CD14-positive monocyte (primary cell): ENCODE results near the gene LRPAP1. TPM values are rescaled to one million over a fixed set of nuclear protein-coding genes. Genes with fewer than 3 reads are reported as not detected.

Experiments
- DNase-seq, 3 donors: peaks; one replicate each; pipeline ENCODE4 v3.0.0-alpha.2; 2011 to 2022
- H2AFZ ChIP-seq: 2 replicates; pipeline ENCODE4 v1.6.0; 2012; ENCODE audit warnings: mild to moderate bottlenecking, low read depth, low read length, inconsistent platforms; ENCODE audit not compliant: insufficient read depth, poor library complexity, severe bottlenecking
- H3K27ac ChIP-seq, 2 donors: 1 replicate in 1 of 2; 2 replicates in 1 of 2; pipeline ENCODE4 v1.5.1; 2012 to 2013; ENCODE audit warnings: low read length in 2 of 2, control low read depth in 1 of 2, inconsistent platforms in 1 of 2, low read depth in 1 of 2, mild to moderate bottlenecking in 1 of 2
- H3K27me3 ChIP-seq, 2 donors: one replicate each; pipeline versions ENCODE4 v1.6.0 to v1.6.1; 2011 to 2013; ENCODE audit warnings: low read length in 2 of 2; ENCODE audit not compliant: control insufficient read depth in 2 of 2, insufficient read depth in 2 of 2
- H3K36me3 ChIP-seq, 2 donors: replicated peaks in 1 of 2; 1 replicate in 1 of 2; 2 replicates in 1 of 2; pipeline versions ENCODE4 v1.5.1 to v1.6.1; 2012 to 2013; ENCODE audit warnings: low read length in 2 of 2, control low read depth in 1 of 2, inconsistent platforms in 1 of 2, mild to moderate bottlenecking in 1 of 2; ENCODE audit not compliant: insufficient read depth in 2 of 2, control insufficient read depth in 1 of 2
- H3K4me1 ChIP-seq, 2 donors: 1 replicate in 1 of 2; 2 replicates in 1 of 2; pipeline versions ENCODE4 v1.5.1 to v1.6.1; 2012 to 2013; ENCODE audit warnings: low read length in 2 of 2, control low read depth in 1 of 2, inconsistent platforms in 1 of 2, mild to moderate bottlenecking in 1 of 2, moderate library complexity in 1 of 2; ENCODE audit not compliant: insufficient read depth in 2 of 2, control insufficient read depth in 1 of 2
- H3K4me2 ChIP-seq: replicated peaks from 2 replicates; pipeline ENCODE3; 2012; ENCODE audit warnings: low read length, moderate library complexity, mild to moderate bottlenecking; ENCODE audit not compliant: poor library complexity, severe bottlenecking; ENCODE audit errors: extremely low read depth
- H3K4me3 ChIP-seq, 3 experiments: fragments of 200-600 bp in 1 of 3; sonication (generic) in 1 of 3; replicated peaks in 1 of 3; 1 replicate in 2 of 3; 2 replicates in 1 of 3; pipeline ENCODE4 v1.5.1; 2011 to 2013; ENCODE audit warnings: low read length in 3 of 3, mild to moderate bottlenecking in 3 of 3, control low read depth in 2 of 3, low read depth in 2 of 3, inconsistent platforms in 1 of 3, moderate library complexity in 1 of 3
- H3K79me2 ChIP-seq: 2 replicates; pipeline ENCODE4 v1.6.0; 2012; ENCODE audit warnings: mild to moderate bottlenecking, control low read depth, inconsistent platforms, low read length, moderate library complexity; ENCODE audit not compliant: insufficient read depth
- H3K9ac ChIP-seq: 2 replicates; pipeline ENCODE4 v1.6.0; 2017; ENCODE audit warnings: low read length, mild to moderate bottlenecking; ENCODE audit not compliant: insufficient read depth, poor library complexity, severe bottlenecking
- H3K9me3 ChIP-seq, 2 donors: replicated peaks in 1 of 2; 1 replicate in 1 of 2; 2 replicates in 1 of 2; pipeline versions ENCODE4 v1.5.1 to v1.6.1; 2012 to 2013; ENCODE audit warnings: low read length in 2 of 2, control low read depth in 1 of 2; ENCODE audit not compliant: control insufficient read depth in 1 of 2, insufficient read depth in 1 of 2
- H4K20me1 ChIP-seq: 2 replicates; pipeline ENCODE4 v1.6.0; 2012; ENCODE audit warnings: mild to moderate bottlenecking, low read length, control low read depth, moderate library complexity; ENCODE audit not compliant: insufficient read depth
- H3K27ac Mint-ChIP-seq, 7 donors: one replicate each; pipeline ENCODE4 v1.8.0; 2020; ENCODE audit warnings: mild to moderate bottlenecking in 7 of 7, mixed read lengths in 7 of 7, moderate library complexity in 6 of 7, inconsistent platforms in 2 of 7
- H3K27me3 Mint-ChIP-seq, 3 donors: one replicate each; pipeline ENCODE4 v1.8.0; 2021 to 2022; ENCODE audit warnings: low read depth in 3 of 3, mild to moderate bottlenecking in 3 of 3, mixed read lengths in 3 of 3, moderate library complexity in 3 of 3, inconsistent platforms in 1 of 3
- H3K36me3 Mint-ChIP-seq, 2 donors: one replicate each; pipeline ENCODE4 v1.8.0; 2020; ENCODE audit warnings: mixed read lengths in 2 of 2, inconsistent platforms in 1 of 2, mild to moderate bottlenecking in 1 of 2
- H3K4me1 Mint-ChIP-seq: one replicate; pipeline ENCODE4 v1.8.0; 2020; ENCODE audit warnings: mild to moderate bottlenecking, mixed read lengths
- H3K4me3 Mint-ChIP-seq, 2 donors: one replicate each; pipeline ENCODE4 v1.8.0; 2020; ENCODE audit warnings: mild to moderate bottlenecking in 2 of 2, mixed read lengths in 2 of 2, moderate library complexity in 1 of 2
- H3K9me3 Mint-ChIP-seq, 7 donors: one replicate each; pipeline ENCODE4 v1.8.0; 2020 to 2022; ENCODE audit warnings: mixed read lengths in 7 of 7, mild to moderate bottlenecking in 6 of 7, moderate library complexity in 6 of 7, inconsistent platforms in 2 of 7
- CTCF ChIP-seq: fragments of 200-600 bp; IDR thresholded peaks from one replicate; pipeline ENCODE4 v1.8.0; 2022; ENCODE audit warnings: antibody characterized with exemption, mild to moderate bottlenecking
- WGBS: methylation state at CpG from one replicate; pipeline ENCODE4 v1.1.5; 2013; ENCODE audit warnings: missing lambda C conversion rate; ENCODE audit not compliant: insufficient coverage; 5-methylcytosine and 5-hydroxymethylcytosine counted together
- intact Hi-C, 2 donors: fragments of 100-400 bp; cut with micrococcal nuclease; formaldehyde crosslinking; loops; one replicate each; pipeline versions ENCODE4 v1.15.0 to v1.15.1; 2023
- polyA plus RNA-seq, 3 donors: library from polyadenylated mRNA; depleted of rRNA in 1 of 3; unstranded in 2 of 3; stranded (reverse) in 1 of 3; fragments of 300-500 nt in 2 of 3; fragments of >200 nt in 1 of 3; fragmentation: Illumina TruSeq in 2 of 3; gene quantifications; 1 replicate in 2 of 3; 2 replicates in 1 of 3; pipeline ENCODE4 v1.2.3, GENCODE V29; 2012 to 2021

LRPAP1 gene
- polyA plus RNA-seq, 3 donors = 169 to 204 (median 180) TPM

- DNase-seq = no peak
Measured at GRCh38 chr4:3515646-3516045, 16.6 kb downstream of the LRPAP1 start.

GRCh38 chr4:3514806-3515501 is 17.3 kb downstream of the LRPAP1 start:
- peaks cover 0 to 10% (median 0%) of the 10 kb centered on the region in 7 donors for H3K9me3 Mint-ChIP-seq
- no peak overlapping the region for H3K27ac ChIP-seq
- H3K27me3 ChIP-seq = no peaks in the 10 kb centered on the region
- H3K9me3 ChIP-seq = peaks cover 0 to 4% of the 10 kb centered on the region in 2 donors
- no peak overlapping the region for H3K4me2 ChIP-seq
- H3K27ac Mint-ChIP-seq = peak overlapping the region in 2 of 7 donors; percentile 10 to 58
- DNase-seq = no peak
- H3K9ac ChIP-seq = no peak overlapping the region
- H3K4me3 Mint-ChIP-seq = no peak overlapping the region
- no peak for TF ChIP-seq CTCF
- H4K20me1 ChIP-seq = peaks cover 73% of the 10 kb centered on the region
- no peaks in the 10 kb centered on the region for H3K4me1 ChIP-seq
- no peaks in the 10 kb centered on the region for H3K4me1 Mint-ChIP-seq
- 96% methylated on average over 26 of the region's 31 CpGs for WGBS
- no peak overlapping the region for H2AFZ ChIP-seq
- H3K79me2 ChIP-seq = peaks cover 17% of the 10 kb centered on the region
- H3K4me3 ChIP-seq = no peak overlapping the region
- H3K36me3 Mint-ChIP-seq = peaks cover 89 to 96% of the 10 kb centered on the region in 2 donors
- H3K27me3 Mint-ChIP-seq = no peaks in the 10 kb centered on the region
- H3K36me3 ChIP-seq = peaks cover 93 to 99% of the 10 kb centered on the region in 2 donors
- intact Hi-C loops = no loop called here

More at GRCh38 chr4:3515646-3516045, 16.6 kb downstream of the LRPAP1 start:
- Mint-ChIP-seq H3K4me1 (no peaks in the 10 kb centered on the region), H3K27me3 (no peaks in the 10 kb centered on the region), H3K9me3 (peaks cover 0 to 10% (median 0%) of the 10 kb centered on the region in 7 donors), H3K4me3 (no peak overlapping the region), H3K36me3 (peaks cover 88 to 96% of the 10 kb centered on the region in 2 donors), H3K27ac (peak overlapping the region in 3 of 7 donors; percentile 32 to 63 (median 58))
- no peak for TF ChIP-seq CTCF
- no peak overlapping the region for H3K9ac ChIP-seq
- intact Hi-C loops = no loop called here
- H3K9me3 ChIP-seq = peaks cover 0 to 4% of the 10 kb centered on the region in 2 donors
- no peaks in the 10 kb centered on the region for H3K27me3 ChIP-seq
- H3K4me3 ChIP-seq = no peak overlapping the region
- no peak overlapping the region for H3K4me2 ChIP-seq
- H3K36me3 ChIP-seq = peaks cover 93 to 99% of the 10 kb centered on the region in 2 donors
- H4K20me1 ChIP-seq = peaks cover 73% of the 10 kb centered on the region
- 86% methylated on average over 14 of the region's 15 CpGs for WGBS
- no peaks in the 10 kb centered on the region for H3K4me1 ChIP-seq
- no peak overlapping the region for H2AFZ ChIP-seq
- H3K27ac ChIP-seq = no peak overlapping the region
- peaks cover 13% of the 10 kb centered on the region for H3K79me2 ChIP-seq
